ENCODE data around the gene NFASC.

Gene NFASC

DNA sequence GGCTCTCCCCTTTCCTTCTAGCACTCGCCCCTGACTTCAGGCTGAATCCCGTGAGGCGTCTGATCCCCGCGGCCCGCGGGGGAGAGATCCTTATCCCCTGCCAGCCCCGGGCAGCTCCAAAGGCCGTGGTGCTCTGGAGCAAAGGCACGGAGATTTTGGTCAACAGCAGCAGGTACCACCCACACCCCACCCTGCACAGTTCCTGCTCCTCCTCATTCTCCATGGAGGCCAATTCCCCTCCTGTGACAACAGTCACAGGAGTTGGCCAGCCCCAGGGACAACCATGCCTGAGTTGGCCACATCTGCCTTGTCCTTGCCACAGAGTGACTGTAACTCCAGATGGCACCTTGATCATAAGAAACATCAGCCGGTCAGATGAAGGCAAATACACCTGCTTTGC is 193.6 kb downstream of the NFASC start:
- Histone ChIP-seq H3K4me1 (ENCODE audit: control insufficient read depth, insufficient read depth, low read length) (no peaks in the 10 kb centered on the region), H3K9me3 (ENCODE audit: control insufficient read depth, insufficient read depth, low read depth, low read length) (no peaks in the 10 kb centered on the region), H3K27ac (ENCODE audit: extremely low read depth, low read depth, low read length) (no peak overlapping the region), H3K4me3 (ENCODE audit: low read depth, low read length) (no peak overlapping the region), H3K36me3 (ENCODE audit: control insufficient read depth in 2 of 2, insufficient read depth in 1 of 2, low read length in 2 of 2) (no peaks in the 10 kb centered on the region)
- CTCF ChIA-PET, result interaction anchor here (0.7 to 5.9 kb wide), 4 partner anchors 10 to 211 kb away, joined by 3 to 282 read pairs (median 62); no protein-coding TSS in a partner anchor
- POLR2A ChIA-PET, result no interaction called here
- TF ChIP-seq ZNF114 (tag by site-specific recombination; IDR thresholded peaks at IDR 0.05) (no peak), ZNF48 (tag by site-specific recombination; IDR thresholded peaks at IDR 0.05) (no peak), ZSCAN18 (tag by site-specific recombination; IDR thresholded peaks at IDR 0.05) (no peak), ZNF274 (IDR thresholded peaks at IDR 0.05; ENCODE audit: low read length) (no peak), ZNF274 (tag by site-specific recombination; IDR thresholded peaks at IDR 0.05; ENCODE audit: borderline replicate concordance) (no peak), HOXD13 (CRISPR knock-in tag; IDR thresholded peaks at IDR 0.05; ENCODE audit: borderline replicate concordance) (no peak), SP3 (tag by site-specific recombination; IDR thresholded peaks at IDR 0.05) (no peak), IKZF3 (tag by site-specific recombination; IDR thresholded peaks at IDR 0.05) (no peak), GFI1B (tag by site-specific recombination; IDR thresholded peaks at IDR 0.05) (no peak), ZFP69B (tag by site-specific recombination; IDR thresholded peaks at IDR 0.05) (no peak), SP2 (tag by site-specific recombination; IDR thresholded peaks at IDR 0.05) (no peak), ZNF513 (tag by site-specific recombination; IDR thresholded peaks at IDR 0.05) (no peak), ZEB2 (tag by site-specific recombination; IDR thresholded peaks at IDR 0.05) (no peak), ZNF596 (tag by site-specific recombination; IDR thresholded peaks at IDR 0.05) (no peak), ZBTB7A (tag by site-specific recombination; IDR thresholded peaks at IDR 0.05; ENCODE audit: low read depth) (no peak), ZFP37 (tag by site-specific recombination; IDR thresholded peaks at IDR 0.05) (no peak), ZNF391 (tag by site-specific recombination; IDR thresholded peaks at IDR 0.05; ENCODE audit: borderline replicate concordance, low read depth) (no peak), KLF9 (tag by site-specific recombination; IDR thresholded peaks at IDR 0.05; ENCODE audit: low read depth) (no peak), ZNF654 (tag by site-specific recombination; IDR thresholded peaks at IDR 0.05; ENCODE audit: low read depth) (no peak)

DNA sequence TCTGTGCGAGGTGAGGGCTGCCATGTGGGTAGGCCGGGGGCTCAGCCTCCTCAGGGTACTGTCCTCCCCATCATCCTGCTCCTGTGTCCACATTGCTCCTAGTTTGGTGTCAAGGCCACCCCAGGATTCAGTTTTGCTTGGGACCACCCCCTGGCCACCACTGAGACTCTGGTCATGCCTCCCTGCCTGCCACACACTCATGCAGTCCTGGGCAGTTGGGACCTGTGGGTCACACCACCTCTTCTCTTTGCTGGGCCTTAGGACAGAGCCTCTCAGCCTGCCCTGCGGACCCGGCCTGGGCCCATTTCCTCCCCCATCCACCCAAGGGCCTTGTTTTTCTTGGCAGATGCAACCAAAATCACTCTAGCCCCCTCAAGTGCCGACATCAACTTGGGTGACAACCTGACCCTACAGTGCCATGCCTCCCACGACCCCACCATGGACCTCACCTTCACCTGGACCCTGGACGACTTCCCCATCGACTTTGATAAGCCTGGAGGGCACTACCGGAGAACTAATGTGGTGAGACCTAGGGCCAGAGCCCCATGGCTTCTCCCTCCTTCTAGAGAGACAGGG is 194.2 kb downstream of the NFASC start:
- no peaks in the 10 kb centered on the region for H3K9me3 ChIP-seq (ENCODE audit: control insufficient read depth, insufficient read depth, low read depth, low read length)
- H3K36me3 ChIP-seq (ENCODE audit: control insufficient read depth in 2 of 2, insufficient read depth in 1 of 2, low read length in 2 of 2), result no peaks in the 10 kb centered on the region
- ChIA-PET CTCF (interaction anchor here (0.6 kb wide), 1 partner anchor 15 kb away, joined by 3 read pairs; no protein-coding TSS in a partner anchor), POLR2A (no interaction called here)
- TF ChIP-seq ZNF701 (tag by site-specific recombination; IDR thresholded peaks at IDR 0.05), result no peak
- TF ChIP-seq ZBTB10 (tag by site-specific recombination; IDR thresholded peaks at IDR 0.05), result no peak
- TF ChIP-seq ZNF169 (tag by site-specific recombination; IDR thresholded peaks at IDR 0.05), result no peak
- no peak for TF ChIP-seq ZNF600 (tag by site-specific recombination; IDR thresholded peaks at IDR 0.05)
- TF ChIP-seq ZFP3 (tag by site-specific recombination; IDR thresholded peaks at IDR 0.05; ENCODE audit: low read depth), result no peak
- no peak for TF ChIP-seq SP7 (tag by site-specific recombination; IDR thresholded peaks at IDR 0.05)
- TF ChIP-seq CTCF (tag by site-specific recombination; IDR thresholded peaks at IDR 0.05), result no peak
- H3K27ac ChIP-seq (ENCODE audit: extremely low read depth, low read depth, low read length), result no peak overlapping the region
- H3K4me1 ChIP-seq (ENCODE audit: control insufficient read depth, insufficient read depth, low read length), result no peaks in the 10 kb centered on the region
- no peak overlapping the region for H3K4me3 ChIP-seq (ENCODE audit: low read depth, low read length)
